Kidney glomerular epithelial cell (primary cell): ENCODE measurements around the gene COX19.

ENCODE experiments used
- DNase-seq: peaks from one replicate; lab custom pipeline; 2025; lab: John Stamatoyannopoulos, UW

COX19 gene

GRCh38 chr7:978049-978346 lies 2.6 kb upstream of the COX19 start:
- DNase-seq, result no peak

- DNase-seq, result peak; percentile 81
Measured at GRCh38 chr7:977326-978048, 2.1 kb upstream of the COX19 start.

DNA sequence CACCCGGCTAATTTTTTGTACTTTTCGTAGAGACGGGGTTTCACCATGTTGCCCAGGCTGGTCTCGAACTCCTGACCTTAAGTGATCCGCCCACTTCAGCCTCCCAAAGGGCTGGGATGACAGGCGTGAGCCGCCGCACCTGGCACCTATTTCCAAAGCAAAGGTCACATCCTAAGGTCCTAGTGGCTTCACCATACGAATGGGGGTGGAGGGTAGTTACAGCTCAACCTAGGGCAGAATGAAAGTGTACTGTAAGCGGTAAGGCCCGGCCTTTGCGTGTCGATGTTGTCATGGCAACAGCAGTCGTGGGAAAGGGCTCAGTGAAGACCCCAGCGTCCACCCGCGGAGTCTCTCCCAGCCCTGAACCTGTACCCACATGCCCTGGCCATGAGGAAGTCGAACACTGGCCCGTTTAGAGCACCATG lies 1.6 kb upstream of the COX19 start:
- DNase-seq, result no peak

- DNase-seq, result no peak
Measured at GRCh38 chr7:975702-976473, 539 bp upstream of the COX19 start.

DNA sequence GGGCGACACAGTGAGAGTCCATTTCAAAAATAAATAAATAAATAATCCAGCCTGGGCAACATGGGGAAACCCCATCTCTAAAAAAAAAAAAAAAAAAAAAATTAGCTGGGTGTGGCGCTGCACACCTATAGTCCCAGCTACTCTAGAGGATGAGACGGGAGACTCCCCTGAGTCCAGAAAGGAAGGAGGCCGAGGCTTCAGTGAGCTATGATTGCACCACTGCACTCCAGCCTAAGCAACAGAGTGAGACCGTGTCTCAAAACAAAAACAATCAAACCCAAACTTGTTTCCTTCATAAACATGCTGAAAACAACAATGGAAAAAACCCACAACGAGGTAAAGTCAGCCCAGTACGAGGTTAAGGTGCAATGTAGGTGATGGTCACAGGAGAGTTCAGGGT lies 1.2 kb downstream of the COX19 start:
- peak; percentile 10 for DNase-seq

DNA sequence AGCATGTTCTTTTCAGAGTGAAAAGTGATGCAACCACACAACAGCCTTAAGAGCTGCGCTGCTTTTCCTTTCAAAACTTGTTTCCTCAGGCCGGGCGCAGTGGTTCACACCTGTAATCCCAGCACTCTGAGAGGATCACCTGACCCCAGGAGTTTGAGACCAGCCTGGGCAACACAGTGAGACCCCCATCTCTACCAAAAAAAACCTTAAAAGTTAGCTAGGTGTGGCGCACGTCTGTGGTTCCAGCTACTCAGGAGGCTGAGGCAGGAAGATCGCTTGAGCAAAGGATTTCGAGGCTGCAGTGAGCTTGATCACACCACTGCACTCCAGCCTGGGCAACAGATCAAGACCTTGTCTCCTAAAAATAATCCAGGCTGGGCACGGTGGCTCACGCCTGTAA lies 2.0 kb downstream of the COX19 start:
- DNase-seq, result no peak

- DNase-seq, result no peak
Measured at GRCh38 chr7:972676-973309, 2.6 kb downstream of the COX19 start.

- DNase-seq, result no peak
Measured at GRCh38 chr7:972110-972509, 3.2 kb downstream of the COX19 start.

GRCh38 chr7:970744-971143 lies 4.6 kb downstream of the COX19 start:
- no peak for DNase-seq

DNA sequence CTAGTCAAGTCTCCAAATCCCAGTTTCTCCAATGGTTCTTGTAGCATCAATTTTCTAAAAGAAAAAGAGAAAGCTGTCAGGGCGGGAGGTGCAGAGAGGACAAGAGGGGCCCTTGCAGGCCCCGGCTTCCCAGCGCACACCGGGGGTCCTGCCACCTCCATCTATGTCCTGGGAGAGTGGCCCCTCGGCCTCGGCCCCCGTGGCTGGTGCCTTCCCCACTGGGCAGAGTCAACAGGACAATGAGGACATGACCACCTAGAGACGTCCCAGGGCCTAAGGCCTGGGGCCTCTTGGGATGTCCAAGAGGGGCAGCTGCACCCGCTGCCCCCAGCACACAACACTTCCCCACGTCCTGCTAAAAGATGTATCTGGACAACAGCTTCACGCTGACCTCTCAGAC lies 5.9 kb downstream of the COX19 start:
- DNase-seq, result no peak

- DNase-seq, result no peak
Measured at GRCh38 chr7:968205-969105, 6.9 kb downstream of the COX19 start.

DNA sequence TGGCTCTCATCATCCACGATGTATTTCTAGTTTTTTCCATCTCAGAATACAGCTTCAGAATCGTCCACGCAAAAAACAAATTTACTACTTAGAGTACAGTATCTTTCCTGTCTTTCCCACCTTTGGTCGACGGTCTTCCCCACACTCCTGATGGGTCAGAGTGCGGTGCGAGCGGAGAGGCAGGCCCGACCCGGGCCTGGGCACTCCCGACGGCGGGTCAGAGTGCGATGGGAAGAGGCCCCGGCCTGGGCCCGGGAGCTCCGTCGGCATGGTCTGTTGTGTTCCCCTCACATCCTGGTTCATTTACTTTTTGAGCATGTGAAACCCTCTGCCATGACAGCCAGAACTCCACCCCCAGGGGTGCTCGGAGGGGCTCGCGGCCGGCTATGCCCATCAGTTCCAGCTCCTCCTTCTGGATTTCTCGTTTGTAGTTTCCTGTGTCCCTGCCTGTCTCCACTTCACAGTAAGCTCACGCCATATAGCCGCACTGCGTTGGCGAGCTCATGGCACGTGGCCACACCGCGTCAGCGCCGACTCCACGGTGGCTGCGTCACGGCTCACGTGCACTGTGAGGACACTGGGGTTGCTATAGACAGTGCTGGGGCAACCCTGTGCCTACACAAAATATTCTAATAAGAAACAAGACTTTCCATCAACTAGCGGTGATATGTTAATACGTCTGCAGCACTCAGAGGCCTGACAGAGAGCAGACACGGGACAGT lies 7.8 kb downstream of the COX19 start:
- no peak for DNase-seq

DNA sequence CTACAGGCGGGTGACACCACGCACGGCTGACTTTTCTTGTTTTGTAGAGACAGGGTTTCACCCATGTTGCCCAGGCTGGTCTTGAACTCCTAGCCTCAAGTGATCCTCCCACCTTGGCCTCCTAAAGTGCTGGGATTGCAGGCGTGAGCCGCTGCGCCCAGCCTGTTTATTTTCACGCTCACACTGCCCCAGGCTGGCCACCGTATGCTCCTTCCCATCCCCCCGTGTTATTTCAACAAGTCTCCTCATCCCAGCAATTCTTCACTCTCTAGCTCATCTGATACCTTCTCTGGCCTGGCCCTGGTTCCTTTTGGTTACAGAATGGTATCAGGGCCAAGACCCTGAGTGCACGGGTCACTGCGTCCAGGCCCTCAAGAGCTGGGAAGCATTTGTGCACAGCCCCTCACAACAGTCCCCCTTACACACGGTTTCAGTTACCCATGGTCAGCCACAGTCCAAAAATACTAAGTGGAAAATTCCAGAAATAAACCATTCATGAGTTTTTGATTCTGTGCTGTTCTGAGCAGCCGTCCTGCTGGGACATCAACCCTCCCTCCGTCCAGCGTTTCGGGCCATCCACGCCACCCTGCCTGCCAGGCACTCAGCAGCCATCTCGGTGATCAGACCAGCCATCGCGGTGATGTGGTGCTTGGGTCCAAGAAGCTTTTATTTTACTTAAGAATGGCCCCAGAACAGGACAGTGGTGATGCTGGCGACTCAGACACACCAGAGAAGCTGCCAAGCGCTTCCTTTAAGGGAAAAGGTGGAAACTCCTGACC lies 8.9 kb downstream of the COX19 start:
- no peak for DNase-seq

DNA sequence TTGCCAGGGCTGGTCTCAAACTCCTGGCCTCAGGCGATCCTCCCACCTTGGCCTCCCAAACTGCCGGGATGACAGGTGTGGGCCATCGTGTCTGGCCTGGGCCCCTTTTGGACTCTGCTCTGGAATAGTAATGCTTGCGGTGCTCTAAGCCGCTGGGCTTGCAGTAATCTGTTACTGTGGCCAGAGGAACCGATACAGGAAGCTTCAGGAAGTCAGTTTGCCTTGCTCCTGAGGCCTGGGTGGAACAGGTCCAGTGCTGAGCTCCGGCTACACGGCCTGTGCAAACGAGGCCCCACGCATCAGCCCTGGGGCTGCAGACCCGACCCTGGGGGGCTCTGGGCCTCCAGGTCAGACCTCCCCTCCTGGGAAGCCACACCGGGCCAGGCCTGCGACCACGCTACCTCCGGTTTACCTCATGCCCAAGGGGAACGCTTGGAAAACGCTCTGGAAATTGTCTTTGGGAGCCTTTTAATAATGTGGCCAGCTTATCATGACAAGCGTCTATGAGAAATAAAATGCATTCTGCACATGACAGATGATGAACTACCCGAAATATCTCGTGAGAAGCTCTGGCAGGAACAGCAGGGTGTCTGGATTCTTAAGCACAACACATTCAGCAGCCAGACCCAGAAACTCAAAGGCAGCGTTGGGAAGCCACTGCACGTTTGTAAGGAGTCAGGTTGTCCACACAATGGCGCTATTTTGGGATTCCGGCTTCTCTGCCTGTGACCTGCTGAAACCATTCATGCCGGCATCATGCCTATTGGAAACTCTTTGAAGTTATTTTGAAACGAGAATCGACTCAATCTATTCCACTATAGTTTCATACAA lies 10.7 kb downstream of the COX19 start:
- no peak for DNase-seq

DNA sequence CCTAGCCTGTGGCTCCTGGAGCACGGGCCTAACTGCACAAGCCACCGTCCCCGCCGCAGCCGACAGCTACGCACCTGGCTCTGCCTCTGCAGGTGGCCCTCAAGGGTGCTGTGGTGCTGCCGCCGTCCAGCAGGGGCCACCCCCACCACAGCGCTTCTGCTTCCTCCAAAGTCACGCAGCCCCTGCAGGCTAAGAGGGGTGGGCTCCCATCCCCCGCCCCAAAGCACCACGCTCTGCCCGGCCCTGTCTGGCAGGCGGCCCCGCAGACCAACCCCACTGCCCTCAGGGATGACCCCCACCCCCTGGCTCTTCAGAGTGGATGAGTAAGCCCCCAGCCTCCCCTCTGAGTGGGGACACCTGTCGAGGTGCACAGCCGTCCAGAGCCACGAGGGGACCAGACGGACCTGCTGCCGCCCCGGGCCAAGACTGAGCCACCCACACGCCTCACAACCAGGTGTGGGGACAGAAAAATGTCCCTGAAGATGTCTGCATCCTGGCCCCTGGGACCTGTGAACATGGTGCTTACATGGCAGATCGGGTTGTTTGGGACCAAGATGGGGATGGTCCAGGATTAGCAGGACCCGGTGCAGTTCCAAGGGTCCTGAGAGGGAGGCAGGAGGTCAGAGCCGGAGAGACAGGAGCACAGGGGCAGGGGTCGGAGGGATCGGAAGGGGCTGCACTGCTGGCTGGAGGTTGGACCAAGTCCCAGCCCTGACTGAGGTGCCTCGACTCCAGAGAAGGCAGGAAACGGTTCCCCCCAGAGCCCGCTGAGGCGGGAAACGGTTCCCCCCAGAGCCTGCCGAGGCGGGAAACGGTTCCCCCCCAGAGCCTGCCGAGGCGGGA lies 11.9 kb downstream of the COX19 start:
- no peak for DNase-seq

DNA sequence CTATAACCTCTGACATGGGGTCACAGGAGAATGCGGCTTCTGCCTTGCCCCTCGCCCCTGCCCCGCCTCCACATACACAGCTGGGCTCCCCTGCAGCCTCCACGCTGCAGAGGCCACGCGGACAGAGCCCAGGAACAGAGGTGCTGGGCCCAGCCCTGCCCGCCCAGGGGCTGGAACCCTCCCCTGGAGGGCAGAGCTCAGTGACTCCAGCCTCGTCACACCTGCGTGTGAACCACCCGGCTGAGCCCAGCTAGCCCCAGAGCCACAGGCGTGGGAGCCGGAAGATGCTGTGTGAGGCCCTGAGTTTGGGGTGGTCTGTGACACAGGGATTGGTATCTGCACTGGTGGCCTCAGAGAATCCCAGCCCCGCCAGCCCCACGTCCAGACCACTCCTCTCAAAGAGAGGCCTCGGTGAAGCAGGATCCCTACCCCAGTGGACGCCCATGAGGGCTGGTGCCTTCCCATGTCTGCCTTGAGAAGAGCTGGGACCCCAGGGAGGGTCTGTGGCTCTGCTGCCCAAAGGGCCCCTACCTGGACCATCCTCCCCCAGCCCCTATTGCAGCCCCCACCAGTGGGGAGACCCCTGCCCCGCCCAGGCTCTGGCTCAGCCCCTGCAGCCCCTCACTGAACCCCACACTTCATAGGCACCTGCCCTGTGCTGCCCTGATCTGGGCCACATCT lies 12.8 kb downstream of the COX19 start:
- DNase-seq, result no peak

- DNase-seq, result no peak
Measured at GRCh38 chr7:961546-962400, 13.6 kb downstream of the COX19 start.
